ENCODE results near the gene PRCD.
"Not testable (repeated sequence)": the region's sequence is repeated elsewhere in the genome, so short reads cannot be mapped to it uniquely, and the experiment has no call there.

PRCD gene

GRCh38 chr17:76558198-76559095 lies 18.6 kb downstream of the PRCD start:
- DNase-seq: peak; percentile 49

DNA sequence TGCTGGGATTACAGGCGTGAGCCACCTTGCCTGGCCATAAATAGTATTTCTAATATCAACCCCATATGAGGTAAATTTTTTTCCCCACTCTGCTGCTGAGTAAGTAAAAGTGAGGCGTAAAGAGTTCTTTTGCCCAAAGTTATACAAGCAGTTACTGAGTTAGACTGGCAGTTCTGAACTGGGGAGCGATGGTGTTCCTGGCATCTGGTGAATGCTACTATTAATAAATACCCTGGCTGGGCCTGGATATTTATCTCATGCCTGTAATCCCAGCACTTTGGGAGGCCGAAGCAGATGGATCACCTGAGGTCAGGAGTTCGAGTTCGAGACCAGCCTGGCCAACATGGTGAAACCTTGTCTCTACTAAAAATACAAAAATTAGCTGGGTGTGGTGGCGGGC lies 19.6 kb downstream of the PRCD start:
- DNase-seq: not testable (repeated sequence)

DNA sequence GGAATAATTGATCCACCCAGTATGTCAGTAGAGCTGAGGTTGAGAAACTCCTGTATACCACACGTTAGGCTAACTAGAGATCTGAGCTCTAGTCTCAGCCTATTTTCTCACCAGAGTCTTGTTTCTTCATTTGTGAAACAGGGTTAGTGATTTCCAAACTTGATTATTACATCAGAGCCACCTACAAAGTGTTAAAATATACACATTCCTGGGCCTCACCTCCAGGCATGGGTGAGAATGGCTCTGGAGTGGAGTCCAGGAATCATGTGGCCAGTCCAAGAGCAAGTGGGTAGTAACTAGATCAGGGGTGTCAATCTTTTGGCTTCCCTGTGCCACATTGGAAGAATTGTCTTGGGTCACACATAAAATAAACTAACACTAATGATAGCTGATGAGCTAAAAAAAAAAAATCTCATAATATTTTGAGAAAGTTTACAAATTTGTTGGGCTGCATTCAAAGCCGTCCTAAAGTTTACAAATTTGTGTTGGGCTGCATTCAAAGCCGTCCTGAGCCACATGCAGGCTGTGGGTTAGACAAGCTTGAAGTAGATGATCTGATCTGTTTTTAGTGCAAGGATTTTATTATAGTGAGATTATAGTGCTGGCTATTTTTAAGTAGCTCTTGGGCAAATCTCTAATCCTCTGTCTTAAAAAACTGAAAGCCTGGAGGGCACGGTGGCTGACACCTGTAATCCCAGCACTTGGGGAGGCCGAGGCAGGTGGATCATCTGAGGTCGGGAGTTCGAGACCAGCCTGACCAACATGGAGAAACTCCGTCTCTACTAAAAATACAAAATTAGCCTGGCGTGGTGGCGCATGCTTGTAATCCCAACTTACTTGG lies 20.4 kb downstream of the PRCD start:
- no peak for DNase-seq

DNA sequence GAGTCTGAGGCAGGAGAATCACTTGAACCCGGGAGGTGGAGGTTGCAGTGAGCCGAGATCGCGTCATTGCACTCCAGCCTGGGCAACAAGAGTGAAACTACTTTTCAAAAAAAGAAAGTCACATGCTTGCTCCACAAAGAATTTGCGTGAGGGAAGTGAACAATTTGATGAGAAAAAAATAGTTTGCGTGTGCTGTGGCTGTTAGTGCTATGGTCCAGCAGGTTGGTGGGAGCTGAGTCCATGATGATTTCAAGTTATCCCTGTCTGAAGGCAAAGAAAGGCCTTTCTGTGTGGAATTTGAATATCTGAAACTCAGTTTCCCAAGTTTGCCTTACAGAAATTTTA lies 21.0 kb downstream of the PRCD start:
- DNase-seq: no peak

- peak; percentile 75 for DNase-seq
Measured at GRCh38 chr17:76561332-76561731, 21.5 kb downstream of the PRCD start.

- no peak for DNase-seq
Measured at GRCh38 chr17:76561799-76562268, 22.0 kb downstream of the PRCD start.

DNA sequence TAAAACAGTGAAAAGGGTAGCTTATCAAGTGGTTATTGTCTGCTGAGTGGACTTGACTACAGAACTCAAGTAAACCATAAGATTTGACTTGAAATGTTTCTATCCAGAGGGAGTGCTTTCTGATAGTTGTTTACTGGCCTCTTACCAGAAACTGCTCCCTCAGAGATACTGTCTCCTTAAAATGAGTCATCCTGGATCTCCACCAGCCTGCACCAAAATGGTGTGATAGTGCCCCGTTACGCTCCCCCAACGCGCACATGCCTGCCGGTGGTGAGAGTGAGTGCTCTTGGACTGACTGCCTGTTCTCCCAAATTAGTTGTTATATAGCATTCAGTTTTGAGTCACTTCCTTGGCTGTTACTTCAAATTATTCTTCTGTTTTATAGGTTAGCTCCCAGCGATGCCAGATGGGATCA lies 22.9 kb downstream of the PRCD start:
- no peak for DNase-seq

DNA sequence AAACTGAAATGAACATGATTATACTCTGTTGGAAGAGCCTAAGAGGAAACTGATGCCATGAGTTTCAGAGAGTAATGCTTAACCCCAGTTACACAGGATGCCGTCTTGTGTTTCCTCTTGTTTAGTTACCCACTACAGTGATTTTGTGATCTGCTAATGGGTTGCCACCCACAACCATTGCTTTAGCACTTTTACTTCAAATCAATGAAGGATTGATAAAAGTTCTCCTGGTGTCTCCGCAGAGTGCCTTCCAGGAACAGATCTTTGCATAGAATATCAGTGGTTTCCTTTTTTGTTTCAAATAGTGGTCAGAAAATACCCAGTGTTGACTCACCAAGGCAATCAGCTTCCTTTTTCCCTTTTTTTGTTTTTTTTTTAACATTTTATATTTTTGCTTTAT lies 23.5 kb downstream of the PRCD start:
- DNase-seq: peak; percentile 28

GRCh38 chr17:76564991-76565727 lies 25.3 kb downstream of the PRCD start:
- peak; percentile 24 for DNase-seq

GRCh38 chr17:76565728-76566612 lies 26.1 kb downstream of the PRCD start:
- DNase-seq: no peak

DNA sequence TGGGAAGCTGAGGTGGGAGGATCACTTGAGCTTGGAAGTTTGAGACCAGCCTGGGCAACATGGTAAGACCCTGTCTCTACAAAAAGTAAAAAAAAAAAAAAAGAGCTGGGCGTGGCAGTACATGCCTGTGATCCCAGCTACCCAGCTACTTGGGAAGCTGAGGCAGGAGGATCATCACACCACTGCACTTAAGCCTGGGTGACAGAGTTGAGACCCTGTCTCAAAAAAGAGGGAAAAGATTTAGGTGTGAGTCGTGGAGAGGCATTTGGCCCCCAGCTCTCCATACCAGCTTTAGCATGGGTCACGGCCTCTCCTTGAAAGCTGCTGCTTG lies 26.7 kb downstream of the PRCD start:
- DNase-seq: no peak

DNA sequence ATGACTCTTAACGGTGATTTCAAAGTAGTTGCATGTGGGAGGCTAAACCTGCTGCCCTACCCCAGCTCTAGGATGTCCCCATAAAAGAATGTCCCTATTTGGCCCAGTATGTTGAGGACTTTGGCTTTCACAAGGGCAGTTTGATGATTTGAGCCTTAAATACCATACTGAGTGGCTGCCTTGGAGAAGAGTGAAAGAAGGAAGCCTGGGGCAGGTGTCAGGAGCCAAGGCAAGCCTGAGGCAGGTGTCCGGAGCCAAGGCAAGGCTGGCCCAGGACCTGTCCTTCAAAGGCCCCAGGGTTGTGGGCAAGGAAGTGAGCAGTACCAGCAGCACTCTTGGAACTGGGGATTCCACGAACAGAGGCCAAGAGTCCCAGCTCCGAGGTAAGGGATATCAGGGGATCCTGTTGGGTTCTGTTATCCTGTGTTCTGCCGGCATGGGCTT lies 27.2 kb downstream of the PRCD start:
- DNase-seq: no peak

- DNase-seq: no peak
Measured at GRCh38 chr17:76567634-76568432, 28.0 kb downstream of the PRCD start.

GRCh38 chr17:76568811-76569221 lies 29.0 kb downstream of the PRCD start:
- no peak for DNase-seq

DNA sequence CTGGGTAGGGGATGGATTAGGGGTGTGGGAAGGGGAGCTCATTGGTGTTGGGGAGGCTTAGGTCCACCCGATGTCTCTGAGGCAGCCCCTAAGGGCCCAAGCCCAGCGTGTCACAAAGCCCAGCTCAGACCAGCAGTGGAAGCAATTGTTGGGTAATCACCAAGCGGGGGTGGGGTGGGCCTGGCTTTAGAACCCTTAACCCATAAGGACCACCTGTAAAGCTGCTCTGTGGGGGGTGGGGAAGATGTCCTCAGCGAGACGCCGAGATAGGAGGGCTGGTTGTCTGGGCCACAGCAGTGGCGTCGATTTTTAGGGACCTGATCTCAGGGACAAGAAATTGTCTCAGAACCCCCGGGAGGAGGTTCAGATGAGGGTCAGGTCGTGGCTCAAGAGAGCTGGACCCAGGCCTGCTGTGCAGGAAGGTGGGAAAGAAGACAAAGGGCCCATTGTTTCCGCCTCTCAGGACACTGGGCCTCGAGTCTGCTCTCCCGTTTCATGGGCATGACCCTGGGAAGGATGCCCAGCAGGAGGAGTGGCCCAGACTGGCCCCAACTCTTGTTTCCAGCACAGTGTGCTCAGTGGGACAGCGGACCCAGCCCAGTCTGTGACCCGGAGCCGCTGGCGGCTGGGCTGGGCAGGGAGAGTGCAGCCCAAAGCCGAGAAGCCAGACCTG lies 29.9 kb downstream of the PRCD start:
- no peak for DNase-seq

DNA sequence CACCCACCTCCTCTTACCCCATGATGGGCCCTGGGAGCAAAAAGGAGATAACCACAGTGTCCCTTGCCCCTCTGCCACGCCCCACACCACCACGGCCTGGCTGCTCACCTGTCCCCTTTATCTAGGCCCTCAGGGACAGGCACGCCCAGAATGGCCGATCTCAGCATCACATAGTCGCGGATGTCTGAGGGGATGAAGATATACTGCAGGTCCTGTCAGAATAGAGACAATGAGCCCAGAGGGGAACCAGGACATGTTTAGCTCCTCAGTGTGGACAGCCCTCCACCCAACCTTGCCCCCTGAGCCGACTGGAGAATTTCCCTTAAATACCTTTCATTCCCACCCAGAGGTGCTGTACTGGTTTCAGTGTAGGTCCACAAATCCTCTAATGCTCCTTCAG lies 30.6 kb downstream of the PRCD start:
- DNase-seq: no peak

GRCh38 chr17:76570877-76571471 lies 31.1 kb downstream of the PRCD start:
- no peak for DNase-seq

DNA sequence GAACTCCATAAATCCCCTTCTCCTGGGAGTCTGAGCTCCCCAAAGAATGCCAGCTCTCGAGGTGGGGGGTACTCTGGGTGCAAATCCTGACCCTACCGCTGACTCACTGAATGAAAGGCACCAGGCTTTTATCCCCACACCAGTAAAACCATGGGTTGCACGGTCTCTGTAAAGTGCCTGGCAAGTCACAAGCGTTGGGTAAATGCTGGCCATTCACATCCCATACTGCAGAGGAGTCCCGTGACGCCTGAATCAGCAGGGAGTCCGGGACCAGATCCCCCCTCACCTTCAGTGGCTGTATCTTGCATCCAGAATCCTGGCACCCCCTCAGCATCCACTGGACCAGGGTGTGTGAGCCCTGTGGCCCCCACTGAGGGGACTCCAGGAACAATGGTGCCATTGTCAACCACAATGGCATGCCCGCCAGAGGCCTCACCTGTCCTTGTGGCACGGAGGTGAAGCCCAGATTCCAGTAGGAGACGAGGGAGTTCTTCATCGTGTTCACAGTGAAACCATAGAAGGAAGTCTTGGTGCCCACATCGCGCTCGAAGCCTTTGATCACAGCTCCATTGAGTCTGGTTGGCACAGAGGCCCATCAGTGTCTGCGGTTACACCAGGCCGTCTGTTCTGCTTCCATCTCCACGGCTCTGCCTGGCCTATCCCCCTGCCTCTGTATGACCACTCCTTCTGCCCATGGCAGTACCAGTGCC lies 32.5 kb downstream of the PRCD start:
- no peak for DNase-seq

DNA sequence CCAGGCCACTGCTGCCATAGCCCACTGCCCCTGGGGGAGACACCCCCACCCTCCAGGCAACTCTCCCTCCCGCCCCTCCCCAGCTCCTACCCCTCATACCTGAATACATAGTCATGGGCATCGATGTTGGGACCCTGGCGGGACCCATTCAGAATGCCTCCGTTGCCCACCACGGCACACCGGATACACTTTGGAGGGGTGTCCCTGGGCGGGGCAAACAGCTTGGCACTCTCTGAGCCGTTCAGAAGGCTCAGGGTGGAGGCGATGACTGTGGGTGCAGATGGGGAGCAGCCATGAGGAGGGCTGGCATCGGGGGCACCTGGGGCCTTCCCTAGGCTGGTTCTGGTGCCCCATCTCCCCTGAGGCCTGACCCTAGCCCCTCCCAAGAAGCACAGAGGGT lies 33.3 kb downstream of the PRCD start:
- no peak for DNase-seq

DNA sequence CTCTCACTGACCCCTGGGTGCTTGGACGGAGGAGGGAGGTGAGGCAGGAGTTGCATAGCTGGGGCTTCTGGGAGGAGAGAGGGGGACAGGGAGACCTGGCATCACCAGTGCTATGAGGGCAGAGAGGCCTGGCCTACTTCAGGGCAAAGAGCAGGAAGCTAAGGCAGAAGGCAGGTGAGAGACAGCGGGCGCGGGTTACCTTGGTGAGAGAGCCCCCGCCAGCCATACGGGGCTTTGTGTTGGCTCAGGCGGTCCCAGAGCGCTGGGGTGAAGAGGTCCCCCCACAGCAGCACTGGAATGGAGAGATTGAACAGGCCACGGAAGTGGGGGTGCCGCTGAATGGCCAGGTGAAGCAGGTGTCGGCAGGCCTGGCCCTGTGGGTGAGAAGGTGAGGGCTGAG lies 34.3 kb downstream of the PRCD start:
- DNase-seq: no peak

Data from CD4-positive, alpha-beta T cell treated with Interleukin-12 subunit alpha and Interleukin-12 subunit beta, for 1 hour (primary cell).